ENCODE results near the gene CDH24.

GRCh38 chr14:23070262-23071129 is 13.2 kb upstream of the CDH24 start:
- TF ChIP-seq CTCF (IDR thresholded peaks at IDR 0.05), result no peak
- TF ChIP-seq POLR2A (IDR thresholded peaks at IDR 0.05), result no peak
- TF ChIP-seq POLR2AphosphoS5 (IDR thresholded peaks at IDR 0.05), result no peak
- TF ChIP-seq EP300 (IDR thresholded peaks at IDR 0.05), result no peak

Measured in stomach (tissue), 4 donors.